ENCODE data around the gene CDH15. TPM values are rescaled to one million over a fixed set of nuclear protein-coding genes. Genes with fewer than 3 reads are reported as not detected.

Gene CDH15, protein sequence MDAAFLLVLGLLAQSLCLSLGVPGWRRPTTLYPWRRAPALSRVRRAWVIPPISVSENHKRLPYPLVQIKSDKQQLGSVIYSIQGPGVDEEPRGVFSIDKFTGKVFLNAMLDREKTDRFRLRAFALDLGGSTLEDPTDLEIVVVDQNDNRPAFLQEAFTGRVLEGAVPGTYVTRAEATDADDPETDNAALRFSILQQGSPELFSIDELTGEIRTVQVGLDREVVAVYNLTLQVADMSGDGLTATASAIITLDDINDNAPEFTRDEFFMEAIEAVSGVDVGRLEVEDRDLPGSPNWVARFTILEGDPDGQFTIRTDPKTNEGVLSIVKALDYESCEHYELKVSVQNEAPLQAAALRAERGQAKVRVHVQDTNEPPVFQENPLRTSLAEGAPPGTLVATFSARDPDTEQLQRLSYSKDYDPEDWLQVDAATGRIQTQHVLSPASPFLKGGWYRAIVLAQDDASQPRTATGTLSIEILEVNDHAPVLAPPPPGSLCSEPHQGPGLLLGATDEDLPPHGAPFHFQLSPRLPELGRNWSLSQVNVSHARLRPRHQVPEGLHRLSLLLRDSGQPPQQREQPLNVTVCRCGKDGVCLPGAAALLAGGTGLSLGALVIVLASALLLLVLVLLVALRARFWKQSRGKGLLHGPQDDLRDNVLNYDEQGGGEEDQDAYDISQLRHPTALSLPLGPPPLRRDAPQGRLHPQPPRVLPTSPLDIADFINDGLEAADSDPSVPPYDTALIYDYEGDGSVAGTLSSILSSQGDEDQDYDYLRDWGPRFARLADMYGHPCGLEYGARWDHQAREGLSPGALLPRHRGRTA
- total RNA-seq (2022; extraction: Qiagen RNA extraction), result 0.07 to 0.15 TPM (median 0.08 TPM) in 5 replicates

DNA sequence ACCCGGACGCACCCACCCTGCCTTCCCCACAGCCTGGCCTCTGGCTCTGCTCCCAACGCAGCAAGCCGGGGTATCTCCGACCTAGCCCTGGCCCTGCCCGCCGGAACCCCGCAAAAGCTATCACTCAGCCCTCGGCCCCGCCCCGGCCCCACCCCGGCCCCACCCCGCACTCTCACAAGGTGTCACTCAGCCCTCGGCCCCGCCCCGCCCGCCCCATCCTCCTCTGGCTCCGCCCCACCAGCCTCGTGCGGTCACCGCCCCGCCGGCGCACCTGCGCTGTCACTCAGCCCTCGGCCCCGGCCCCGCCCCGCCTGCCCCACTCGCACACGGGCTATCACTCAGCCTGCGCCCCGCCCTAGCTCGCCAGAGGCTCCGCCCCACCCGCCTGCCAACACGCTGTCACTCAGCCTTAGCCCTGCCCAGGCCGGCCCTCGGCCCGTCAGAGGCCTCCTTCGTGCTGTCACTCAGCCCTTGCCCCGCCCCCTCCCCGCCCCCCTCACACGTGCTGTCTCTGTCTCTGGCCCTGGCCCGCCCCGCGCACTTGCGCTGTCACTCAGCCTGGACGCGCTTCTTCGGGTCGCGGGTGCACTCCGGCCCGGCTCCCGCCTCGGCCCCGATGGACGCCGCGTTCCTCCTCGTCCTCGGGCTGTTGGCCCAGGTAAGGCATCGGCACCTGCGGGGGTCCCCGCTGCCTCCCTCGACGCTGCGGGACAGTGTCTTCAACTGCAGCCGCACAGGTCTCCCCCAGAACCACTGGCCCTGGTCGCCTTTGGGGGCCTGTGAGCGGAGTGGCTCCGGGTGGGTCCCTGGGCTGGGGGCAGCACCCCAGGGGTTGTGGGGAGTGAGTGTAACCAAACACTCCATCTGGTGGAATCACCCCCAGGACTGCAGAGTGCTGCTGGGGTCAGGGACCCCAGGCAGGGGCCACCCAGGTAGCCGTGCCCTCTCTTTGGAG lies at the start of gene CDH15:
Gene CDH15 (plus strand): TSS at position 533 of the 955 bp plus-strand sequence. CDS start 84 bp downstream, at position 617.

DNA sequence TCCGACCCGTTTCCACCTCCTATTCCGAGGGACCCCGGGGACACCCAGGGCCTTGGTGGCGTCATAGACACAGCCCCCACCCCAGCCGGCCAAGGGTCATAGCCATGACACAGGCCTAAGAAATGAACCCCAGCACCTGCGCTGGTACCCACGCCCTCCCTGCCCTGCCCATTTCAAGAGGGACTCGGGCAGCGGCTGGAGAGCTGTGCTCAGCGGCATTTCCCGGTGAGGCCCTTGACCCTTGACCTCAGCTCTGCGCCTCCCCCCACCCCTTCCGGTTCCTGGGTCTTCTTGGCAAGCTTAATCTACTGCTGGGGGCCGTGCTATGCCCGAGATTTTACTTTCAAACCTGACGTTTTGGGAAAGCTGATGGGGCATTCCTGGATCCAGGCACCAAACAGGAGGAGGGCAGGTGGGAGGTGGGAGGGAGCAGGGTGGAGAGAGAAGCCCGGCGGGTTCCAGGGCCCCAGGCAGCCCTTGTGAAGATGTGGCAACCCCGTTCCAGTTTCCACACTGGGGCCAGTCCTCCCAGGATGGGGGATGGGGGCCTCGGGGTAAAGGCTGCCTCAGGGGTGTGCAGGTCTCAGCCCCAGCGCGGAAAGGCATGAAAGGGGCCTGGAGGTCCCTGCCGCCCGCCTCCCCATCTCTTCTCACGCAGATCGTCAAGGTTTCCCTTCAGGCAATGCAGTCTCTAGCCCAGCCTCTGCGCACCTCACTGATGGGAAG lies 28.7 kb downstream of the CDH15 start, which contains the start of gene SLC22A31:
Gene SLC22A31 (minus strand): TSS at position 414 of the 726 bp plus-strand sequence. CDS start 36 bp downstream, at position 378.

DNA sequence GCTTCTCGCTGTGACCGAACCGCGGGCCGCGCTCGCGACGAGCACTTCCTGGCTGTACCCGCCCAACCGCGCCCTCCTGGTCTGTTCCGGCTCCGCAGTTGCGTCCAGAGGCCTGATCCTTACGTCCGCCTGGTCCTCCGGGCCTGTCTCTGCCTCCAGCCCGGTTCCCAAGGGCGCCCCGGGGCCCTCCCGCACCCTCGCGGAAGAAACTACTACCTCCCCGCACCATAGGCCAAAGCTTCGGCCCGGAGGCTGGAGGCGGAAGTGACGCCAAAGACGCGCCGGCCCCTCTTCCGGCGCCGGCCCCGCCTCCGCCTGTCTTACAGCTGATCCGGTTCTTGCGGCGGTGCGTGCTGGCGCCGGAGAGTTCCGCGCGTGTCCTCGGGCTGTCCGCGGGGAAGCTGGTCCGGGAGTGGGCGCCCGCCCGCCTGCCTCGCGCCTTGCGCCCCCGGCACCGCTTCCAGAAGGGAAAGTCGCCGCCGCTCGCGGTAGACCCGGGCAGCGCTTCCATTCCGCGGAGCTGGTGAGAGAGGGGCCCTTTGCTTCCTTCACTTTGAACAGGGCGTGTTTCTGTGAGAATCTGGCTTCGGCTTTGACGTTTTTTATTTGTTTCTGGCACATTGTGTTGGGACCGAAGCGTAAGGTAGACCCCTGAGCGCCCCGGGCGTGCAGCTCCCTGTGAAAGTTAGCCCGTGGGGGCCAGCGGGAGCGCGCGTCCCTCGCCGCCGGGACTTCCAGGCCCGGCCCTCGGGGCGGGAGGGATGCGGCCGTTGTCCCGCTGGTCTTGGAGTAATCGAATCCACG lies 46.0 kb downstream of the CDH15 start, which contains the start of gene ZNF778:
Gene ZNF778 (plus strand): TSS at position 316 of the 804 bp plus-strand sequence. CDS start 3,425 bp downstream, outside the sequence.

Other genes with a start within 250 kb of the CDH15 start
- 0.40 to 0.86 TPM (median 0.63 TPM) in 5 replicates for gene CBFA2T3, start 194.5 kb upstream of the CDH15 start, total RNA-seq (2022; extraction: Qiagen RNA extraction)
- gene ACSF3, start 77.9 kb upstream of the CDH15 start, total RNA-seq (2022; extraction: Qiagen RNA extraction), result 16.0 to 21.2 TPM (median 19.4 TPM) in 5 replicates
- 0.90 to 1.9 TPM (median 1.2 TPM) in 5 replicates for gene SLC22A31, start 28.8 kb downstream of the CDH15 start, total RNA-seq (2022; extraction: Qiagen RNA extraction)
- 6.8 to 11.6 TPM (median 9.6 TPM) in 5 replicates for gene ZNF778, start 46.0 kb downstream of the CDH15 start, total RNA-seq (2022; extraction: Qiagen RNA extraction)